GF-D8 (cell line): ENCODE results near the gene KLRK1.
A peak's percentile ranks its signal among the peaks of the same experiment; 100 is the strongest.
"Not testable (repeated sequence)": the region's sequence is repeated elsewhere in the genome, so short reads cannot be mapped to it uniquely, and the experiment has no call there.

Experiments
- DNase-seq: peaks from one replicate; lab custom pipeline; 2025; lab: John Stamatoyannopoulos, UW

Gene KLRK1

GRCh38 chr12:10389904-10390303 is at the start of gene KLRK1:
Gene KLRK1, minus strand, starts transcription at chr12:10390041. Its CDS starts 1,231 bp downstream, at chr12:10388810.
- no peak for DNase-seq

- DNase-seq: not testable (repeated sequence)
Measured at GRCh38 chr12:10437601-10438000, 47.8 kb upstream of the KLRK1 start.

GRCh38 chr12:10435816-10436215 is 46.0 kb upstream of the KLRK1 start, which contains the start of gene KLRC2:
Gene KLRC2, minus strand, starts transcription at chr12:10436010. Its CDS starts 24 bp downstream, at chr12:10435986.
- DNase-seq: peak; percentile 4

- not testable (repeated sequence) for DNase-seq
Measured at GRCh38 chr12:10430623-10431022, 40.8 kb upstream of the KLRK1 start.

- DNase-seq: not testable (repeated sequence)
Measured at GRCh38 chr12:10425938-10426337, 36.1 kb upstream of the KLRK1 start.

GRCh38 chr12:10424260-10424899 is 34.5 kb upstream of the KLRK1 start:
- not testable (repeated sequence) for DNase-seq

- not testable (repeated sequence) for DNase-seq
Measured at GRCh38 chr12:10422159-10422558, 32.3 kb upstream of the KLRK1 start.

GRCh38 chr12:10420334-10420733 is 30.5 kb upstream of the KLRK1 start, which contains the start of gene KLRC3:
Gene KLRC3, minus strand, starts transcription at chr12:10420595. Its CDS starts 45 bp downstream, at chr12:10420550.
- not testable (repeated sequence) for DNase-seq

GRCh38 chr12:10409392-10409791 is 19.6 kb upstream of the KLRK1 start, which contains the start of gene KLRC4:
Gene KLRC4, minus strand, starts transcription at chr12:10409757. Its CDS starts 182 bp downstream, at chr12:10409575.
- DNase-seq: peak; percentile 33

- no peak for DNase-seq
Measured at GRCh38 chr12:10408842-10409241, 19.0 kb upstream of the KLRK1 start.

GRCh38 chr12:10406725-10407124 is 16.9 kb upstream of the KLRK1 start:
- DNase-seq: no peak

- DNase-seq: no peak
Measured at GRCh38 chr12:10405294-10405693, 15.5 kb upstream of the KLRK1 start.

GRCh38 chr12:10404798-10405197 is 15.0 kb upstream of the KLRK1 start:
- no peak for DNase-seq

GRCh38 chr12:10400829-10401228 is 11.0 kb upstream of the KLRK1 start:
- no peak for DNase-seq

- no peak for DNase-seq
Measured at GRCh38 chr12:10398168-10398567, 8.3 kb upstream of the KLRK1 start.

- DNase-seq: no peak
Measured at GRCh38 chr12:10397296-10397695, 7.5 kb upstream of the KLRK1 start.

GRCh38 chr12:10396176-10396575 is 6.3 kb upstream of the KLRK1 start:
- DNase-seq: not testable (repeated sequence)

GRCh38 chr12:10395390-10395998 is 5.7 kb upstream of the KLRK1 start:
- DNase-seq: peak; percentile 55

GRCh38 chr12:10394531-10395152 is 4.8 kb upstream of the KLRK1 start:
- not testable (repeated sequence) for DNase-seq

- DNase-seq: no peak
Measured at GRCh38 chr12:10393291-10393690, 3.5 kb upstream of the KLRK1 start.

- DNase-seq: peak; percentile 62
Measured at GRCh38 chr12:10392394-10392930, 2.6 kb upstream of the KLRK1 start.

- DNase-seq: not testable (repeated sequence)
Measured at GRCh38 chr12:10390991-10391390, 1.1 kb upstream of the KLRK1 start.
